Keratinocyte (primary cell): Measurements from ENCODE around the gene S100A7.

Experiments
- CTCF ChIP-seq, 3 experiments: IDR thresholded peaks in 1 of 3; conservative IDR thresholded peaks in 1 of 3; optimal IDR thresholded peaks in 1 of 3; 2 replicates in 2 of 3; 3 replicates in 1 of 3; pipeline versions ENCODE3 to v1.5.1; 2011; ENCODE audit warnings: low read length in 3 of 3, mild to moderate bottlenecking in 3 of 3, moderate library complexity in 2 of 3, control low read depth in 1 of 3, inconsistent platforms in 1 of 3; ENCODE audit not compliant: insufficient read depth in 2 of 3; ENCODE audit errors: extremely low read depth in 1 of 3
- EZH2 ChIP-seq: IDR thresholded peaks from one replicate; pipeline ENCODE4 v1.6.1; 2012; ENCODE audit warnings: inconsistent platforms, mild to moderate bottlenecking, low read length, moderate library complexity

- TF ChIP-seq CTCF (optimal IDR thresholded peaks at IDR 0.05 in 1 of 3, IDR thresholded peaks at IDR 0.05 in 1 of 3, conservative IDR thresholded peaks at IDR 0.05 in 1 of 3; ENCODE audit: extremely low read depth in 1 of 3, insufficient read depth in 2 of 3, low read length in 3 of 3) (no peak), EZH2 (no peak)
Measured at GRCh38 chr1:153447498-153448170, 12.8 kb downstream of the S100A7 start.
